Measurements from ENCODE around the gene NCKIPSD. TPM values are rescaled to one million over a fixed set of nuclear protein-coding genes. Genes with fewer than 3 reads are reported as not detected.

The NCKIPSD gene
- polyA plus RNA-seq, 1 of the 3 experiments (the other 2 are of a cell fraction), result 20.4 TPM

DNA sequence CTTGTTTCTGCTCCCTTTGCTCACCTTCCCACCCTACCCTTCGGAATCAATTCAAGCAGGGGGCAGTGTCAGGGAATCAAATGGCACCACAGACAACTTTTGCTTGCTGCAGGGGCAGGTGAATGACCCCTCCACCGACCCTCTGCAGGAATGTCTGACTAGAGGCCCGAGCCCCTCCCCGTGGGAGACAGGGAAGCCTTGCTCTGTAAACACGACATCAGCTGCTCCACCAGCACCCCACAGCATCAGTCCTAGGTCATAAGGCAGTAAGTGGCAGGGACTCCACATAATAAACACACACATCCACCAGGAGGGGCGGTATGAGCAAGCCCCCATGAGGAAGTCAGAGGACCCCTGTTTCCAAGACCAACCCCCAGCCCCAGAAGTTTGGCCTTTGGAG lies 48.4 kb downstream of the NCKIPSD start:
- WGBS (ENCODE audit: low lambda C conversion rate), result 67% methylated on average over 2 of the region's 6 CpGs
- Histone ChIP-seq H3K9ac (no peak overlapping the region), H2AFZ (ENCODE audit: low read depth) (no peak overlapping the region), H4K20me1 (ENCODE audit: insufficient read depth) (peaks cover 14% of the 10 kb centered on the region; the same call in 1 of the 2 replicates), H3K4me2 (no peak overlapping the region), H3K9me2 (no peaks in the 10 kb centered on the region), H3K4me3 (ENCODE audit: low read depth in 2 of 2, low read length in 1 of 2) (no peak overlapping the region), H3K27me3 (ENCODE audit: insufficient read depth) (no peaks in the 10 kb centered on the region), H3F3A (replicated peaks; ENCODE audit: insufficient read depth) (no peaks in the 10 kb centered on the region), H3K36me3 (replicated peaks in 1 of 2; ENCODE audit: control insufficient read depth in 1 of 2, insufficient read depth in 2 of 2, low read length in 1 of 2) (peaks cover 2 to 43% of the 10 kb centered on the region in 2 experiments), H3K4me1 (ENCODE audit: control insufficient read depth in 1 of 2, insufficient read depth in 2 of 2, low read depth in 1 of 2, low read length in 1 of 2) (peaks cover 16 to 23% of the 10 kb centered on the region in 2 experiments), H3K79me2 (ENCODE audit: insufficient read depth) (peaks cover 27% of the 10 kb centered on the region), H3K27ac (ENCODE audit: low read depth in 2 of 2, low read length in 1 of 2) (no peak overlapping the region), H3K9me3 (no peaks in the 10 kb centered on the region)
- no peak for DNase-seq
- POLR2A ChIA-PET, result no interaction called here
- no peak for TF ChIP-seq FOSL2 (IDR thresholded peaks at IDR 0.05; ENCODE audit: borderline replicate concordance, low read depth)
- TF ChIP-seq TCF12 (IDR thresholded peaks at IDR 0.05), result no peak
- TF ChIP-seq SIN3A (IDR thresholded peaks at IDR 0.05; ENCODE audit: borderline replicate concordance, low read depth, low read length), result no peak
- no peak for TF ChIP-seq NRF1 (IDR thresholded peaks at IDR 0.05; ENCODE audit: low read depth, low read length)
- TF ChIP-seq RCOR1 (IDR thresholded peaks at IDR 0.05; ENCODE audit: low read length), result no peak
- TF ChIP-seq USF1 (IDR thresholded peaks at IDR 0.05; ENCODE audit: borderline replicate concordance, low read depth), result no peak
- no peak for TF ChIP-seq POLR2AphosphoS5 (IDR thresholded peaks at IDR 0.05; ENCODE audit: low read depth, low read length)
- no peak for TF ChIP-seq IRF3 (IDR thresholded peaks at IDR 0.05; ENCODE audit: low read depth, low read length)
- TF ChIP-seq, protein P1, sequence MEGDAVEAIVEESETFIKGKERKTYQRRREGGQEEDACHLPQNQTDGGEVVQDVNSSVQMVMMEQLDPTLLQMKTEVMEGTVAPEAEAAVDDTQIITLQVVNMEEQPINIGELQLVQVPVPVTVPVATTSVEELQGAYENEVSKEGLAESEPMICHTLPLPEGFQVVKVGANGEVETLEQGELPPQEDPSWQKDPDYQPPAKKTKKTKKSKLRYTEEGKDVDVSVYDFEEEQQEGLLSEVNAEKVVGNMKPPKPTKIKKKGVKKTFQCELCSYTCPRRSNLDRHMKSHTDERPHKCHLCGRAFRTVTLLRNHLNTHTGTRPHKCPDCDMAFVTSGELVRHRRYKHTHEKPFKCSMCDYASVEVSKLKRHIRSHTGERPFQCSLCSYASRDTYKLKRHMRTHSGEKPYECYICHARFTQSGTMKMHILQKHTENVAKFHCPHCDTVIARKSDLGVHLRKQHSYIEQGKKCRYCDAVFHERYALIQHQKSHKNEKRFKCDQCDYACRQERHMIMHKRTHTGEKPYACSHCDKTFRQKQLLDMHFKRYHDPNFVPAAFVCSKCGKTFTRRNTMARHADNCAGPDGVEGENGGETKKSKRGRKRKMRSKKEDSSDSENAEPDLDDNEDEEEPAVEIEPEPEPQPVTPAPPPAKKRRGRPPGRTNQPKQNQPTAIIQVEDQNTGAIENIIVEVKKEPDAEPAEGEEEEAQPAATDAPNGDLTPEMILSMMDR (IDR thresholded peaks at IDR 0.05), result no peak
- TF ChIP-seq JUND (IDR thresholded peaks at IDR 0.05), result no peak
- no peak for TF ChIP-seq GABPA (IDR thresholded peaks at IDR 0.05; ENCODE audit: low read depth)
- no peak for TF ChIP-seq YY1 (IDR thresholded peaks at IDR 0.05; ENCODE audit: low read depth)
- no peak for TF ChIP-seq PBX3 (IDR thresholded peaks at IDR 0.05)
- TF ChIP-seq, protein P2, sequence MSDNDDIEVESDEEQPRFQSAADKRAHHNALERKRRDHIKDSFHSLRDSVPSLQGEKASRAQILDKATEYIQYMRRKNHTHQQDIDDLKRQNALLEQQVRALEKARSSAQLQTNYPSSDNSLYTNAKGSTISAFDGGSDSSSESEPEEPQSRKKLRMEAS (IDR thresholded peaks at IDR 0.05; ENCODE audit: low read depth), result no peak
- no peak for TF ChIP-seq RFX5 (IDR thresholded peaks at IDR 0.05; ENCODE audit: low read length)
- no peak for TF ChIP-seq TAF1 (IDR thresholded peaks at IDR 0.05; ENCODE audit: borderline replicate concordance, low read depth, low read length)
- CTCF ChIA-PET, result interaction anchor here (2.5 to 6.9 kb wide), 2 partner anchors 12 to 26 kb away, joined by 17 to 40 read pairs; partner anchors contain the start of gene UQCRC1
